ENCODE data around the gene GFRA1. TPM values are rescaled to one million over a fixed set of nuclear protein-coding genes. Genes with fewer than 3 reads are reported as not detected.

Gene GFRA1
- total RNA-seq, 1 donor from 2014 or later, result 14.0 TPM

- H4K20me1 ChIP-seq (ENCODE audit: low read depth), result peaks cover 2% of the 10 kb centered on the region
- Mint-ChIP-seq H3K9me3 (no peaks in the 10 kb centered on the region), H3K4me1 (peaks cover 7% of the 10 kb centered on the region), H3K27me3 (ENCODE audit: insufficient read depth, low read depth) (no peaks in the 10 kb centered on the region), H3K27ac (no peak overlapping the region), H3K4me3 (no peak overlapping the region), H3K36me3 (no peaks in the 10 kb centered on the region)
- no peaks in the 10 kb centered on the region for H3K9me3 ChIP-seq (ENCODE audit: low read depth)
- no peaks in the 10 kb centered on the region for H3K27me3 ChIP-seq
- no peak overlapping the region for H3K9ac ChIP-seq
- no peak overlapping the region for H3K4me3 ChIP-seq
- H3K36me3 ChIP-seq, result no peaks in the 10 kb centered on the region
- H3F3A ChIP-seq (ENCODE audit: low read depth), result no peaks in the 10 kb centered on the region
- no peak overlapping the region for H2AFZ ChIP-seq (replicated peaks)
- H3K4me2 ChIP-seq, result no peak overlapping the region
- DNase-seq (ENCODE audit: low spot score), result no peak
- H3K79me2 ChIP-seq (ENCODE audit: low read depth), result no peaks in the 10 kb centered on the region
- no peak overlapping the region for H3K27ac ChIP-seq
- no peak for TF ChIP-seq CTCF (IDR thresholded peaks at IDR 0.05)
- H3K4me1 ChIP-seq, result no peaks in the 10 kb centered on the region
Observed at GRCh38 chr10:116185199-116185867, 87.7 kb downstream of the GFRA1 start.

GRCh38 chr10:116184512-116184794, 88.6 kb downstream of the GFRA1 start:
- peaks cover 2% of the 10 kb centered on the region for H4K20me1 ChIP-seq (ENCODE audit: low read depth)
- no peak overlapping the region for H3K27ac ChIP-seq
- Mint-ChIP-seq H3K4me1 (peaks cover 7% of the 10 kb centered on the region), H3K27ac (no peak overlapping the region), H3K36me3 (no peaks in the 10 kb centered on the region), H3K9me3 (no peaks in the 10 kb centered on the region), H3K27me3 (ENCODE audit: insufficient read depth, low read depth) (no peaks in the 10 kb centered on the region), H3K4me3 (no peak overlapping the region)
- TF ChIP-seq EZH2phosphoT487 (IDR thresholded peaks at IDR 0.05) (no peak), EZH2 (IDR thresholded peaks at IDR 0.05) (no peak), CTCF (IDR thresholded peaks at IDR 0.05) (no peak)
- H2AFZ ChIP-seq (replicated peaks), result no peak overlapping the region
- H3K4me2 ChIP-seq, result no peak overlapping the region
- no peak for DNase-seq (ENCODE audit: low spot score)
- H3K27me3 ChIP-seq, result no peaks in the 10 kb centered on the region
- H3K9ac ChIP-seq, result no peak overlapping the region
- H3K36me3 ChIP-seq, result no peaks in the 10 kb centered on the region
- no peaks in the 10 kb centered on the region for H3F3A ChIP-seq (ENCODE audit: low read depth)
- H3K9me3 ChIP-seq (ENCODE audit: low read depth), result no peaks in the 10 kb centered on the region
- H3K79me2 ChIP-seq (ENCODE audit: low read depth), result no peaks in the 10 kb centered on the region
- no peaks in the 10 kb centered on the region for H3K4me1 ChIP-seq
- no peak overlapping the region for H3K4me3 ChIP-seq

GRCh38 chr10:116183733-116184511, 89.1 kb downstream of the GFRA1 start:
- H3K4me1 ChIP-seq, result no peaks in the 10 kb centered on the region
- no peaks in the 10 kb centered on the region for H3K79me2 ChIP-seq (ENCODE audit: low read depth)
- no peak overlapping the region for H3K27ac ChIP-seq
- DNase-seq (ENCODE audit: low spot score), result peak; percentile 28
- H2AFZ ChIP-seq (replicated peaks), result no peak overlapping the region
- no peaks in the 10 kb centered on the region for H3K9me3 Mint-ChIP-seq
- H3F3A ChIP-seq (ENCODE audit: low read depth), result no peaks in the 10 kb centered on the region
- H3K27me3 ChIP-seq, result no peaks in the 10 kb centered on the region
- H3K9me3 ChIP-seq (ENCODE audit: low read depth), result no peaks in the 10 kb centered on the region
- no peaks in the 10 kb centered on the region for H3K27me3 Mint-ChIP-seq (ENCODE audit: insufficient read depth, low read depth)
- no peak overlapping the region for H3K4me3 ChIP-seq
- H3K4me2 ChIP-seq, result no peak overlapping the region
- no peak overlapping the region for H3K4me3 Mint-ChIP-seq
- peaks cover 7% of the 10 kb centered on the region for H3K4me1 Mint-ChIP-seq
- H3K9ac ChIP-seq, result no peak overlapping the region
- no peaks in the 10 kb centered on the region for H3K36me3 Mint-ChIP-seq
- H3K36me3 ChIP-seq, result no peaks in the 10 kb centered on the region
- no peak for TF ChIP-seq EZH2 (IDR thresholded peaks at IDR 0.05)
- TF ChIP-seq CTCF (IDR thresholded peaks at IDR 0.05), result no peak
- TF ChIP-seq EZH2phosphoT487 (IDR thresholded peaks at IDR 0.05), result no peak
- peaks cover 2% of the 10 kb centered on the region for H4K20me1 ChIP-seq (ENCODE audit: low read depth)
- H3K27ac Mint-ChIP-seq, result no peak overlapping the region
